SK-N-MC (cell line): Measurements from ENCODE around the gene ADAP1.
A peak's percentile ranks its signal among the peaks of the same experiment; 100 is the strongest.

Source experiments
- DNase-seq: peaks from one replicate; pipeline ENCODE4 v3.0.0-alpha.2; 2011; ENCODE audit warnings: low read depth, low spot score
- H3K27ac ChIP-seq: fragments of 200-600 bp; sonication (generic); 2 replicates; pipeline ENCODE4 v1.5.1; 2016; ENCODE audit warnings: mixed run types
- H3K36me3 ChIP-seq: fragments of 200-600 bp; sonication (generic); 2 replicates; pipeline ENCODE4 v1.6.1; 2017; ENCODE audit warnings: antibody characterized with exemption, low read length, mixed read lengths; ENCODE audit not compliant: insufficient read depth
- H3K4me3 ChIP-seq: fragments of 200-600 bp; sonication (generic); 2 replicates; pipeline ENCODE4 v1.5.1; 2016
- H3K9ac ChIP-seq: fragments of 200-600 bp; sonication (generic); 2 replicates; pipeline ENCODE4 v1.8.0; 2017; ENCODE audit warnings: mixed run types, mixed read lengths; ENCODE audit not compliant: insufficient read length
- H3K9me3 ChIP-seq: fragments of 200-600 bp; sonication (generic); 2 replicates; pipeline ENCODE4 v1.6.1; 2017; ENCODE audit warnings: low read depth, mild to moderate bottlenecking, antibody characterized with exemption, low read length, moderate library complexity, mixed read lengths
- EZH2 ChIP-seq: fragments of 200-600 bp; sonication (generic); IDR thresholded peaks from one replicate; pipeline ENCODE4 v1.6.1; 2017; ENCODE audit warnings: antibody characterized with exemption
- FOXP2 ChIP-seq: optimal IDR thresholded peaks from 2 replicates; pipeline ENCODE3; 2011; ENCODE audit warnings: mild to moderate bottlenecking, moderate library complexity; ENCODE audit not compliant: insufficient read depth; ENCODE audit errors: extremely low read length, control extremely low read depth
- POLR2AphosphoS5 ChIP-seq: IDR thresholded peaks from 2 replicates; pipeline ENCODE4 v1.6.1; 2012; ENCODE audit warnings: mild to moderate bottlenecking, low read depth, low read length, borderline replicate concordance

Gene ADAP1

GRCh38 chr7:908159-908581 is 46.3 kb downstream of the ADAP1 start:
- H3K9me3 ChIP-seq, result no peaks in the 10 kb centered on the region
- no peak overlapping the region for H3K4me3 ChIP-seq
- DNase-seq, result no peak
- no peaks in the 10 kb centered on the region for H3K36me3 ChIP-seq
- no peak overlapping the region for H3K9ac ChIP-seq
- no peak overlapping the region for H3K27ac ChIP-seq
- TF ChIP-seq POLR2AphosphoS5 (no peak), FOXP2 (no peak), EZH2 (no peak)

GRCh38 chr7:907158-907980 is 47.1 kb downstream of the ADAP1 start:
- no peak overlapping the region for H3K4me3 ChIP-seq
- no peak overlapping the region for H3K27ac ChIP-seq

GRCh38 chr7:906776-907157 is 47.7 kb downstream of the ADAP1 start:
- H3K4me3 ChIP-seq, result no peak overlapping the region
- no peaks in the 10 kb centered on the region for H3K9me3 ChIP-seq
- no peak overlapping the region for H3K9ac ChIP-seq
- TF ChIP-seq EZH2, result no peak
- no peak for TF ChIP-seq FOXP2
- no peak for TF ChIP-seq POLR2AphosphoS5
- DNase-seq, result no peak
- H3K36me3 ChIP-seq, result no peaks in the 10 kb centered on the region
- no peak overlapping the region for H3K27ac ChIP-seq

More at GRCh38 chr7:907158-907980, 47.1 kb downstream of the ADAP1 start:
- Histone ChIP-seq H3K9ac (no peak overlapping the region), H3K36me3 (no peaks in the 10 kb centered on the region), H3K9me3 (no peaks in the 10 kb centered on the region)
- TF ChIP-seq FOXP2 (no peak), POLR2AphosphoS5 (no peak), EZH2 (no peak)
- DNase-seq, result no peak

- no peak for DNase-seq
- Histone ChIP-seq H3K4me3 (no peak overlapping the region), H3K9ac (no peak overlapping the region), H3K9me3 (no peaks in the 10 kb centered on the region), H3K36me3 (no peaks in the 10 kb centered on the region), H3K27ac (no peak overlapping the region)
- TF ChIP-seq POLR2AphosphoS5 (no peak), EZH2 (no peak), FOXP2 (no peak)
Measured at GRCh38 chr7:904847-905246, 49.6 kb downstream of the ADAP1 start.

GRCh38 chr7:903921-904755 is 50.3 kb downstream of the ADAP1 start:
- Histone ChIP-seq H3K36me3 (no peaks in the 10 kb centered on the region), H3K27ac (no peak overlapping the region), H3K9me3 (no peaks in the 10 kb centered on the region), H3K9ac (no peak overlapping the region), H3K4me3 (no peak overlapping the region)
- DNase-seq, result no peak
- TF ChIP-seq POLR2AphosphoS5 (no peak), EZH2 (no peak), FOXP2 (no peak)

GRCh38 chr7:902996-903395 is 51.5 kb downstream of the ADAP1 start:
- TF ChIP-seq POLR2AphosphoS5, result no peak
- TF ChIP-seq EZH2, result no peak
- TF ChIP-seq FOXP2, result no peak
- Histone ChIP-seq H3K36me3 (no peaks in the 10 kb centered on the region), H3K27ac (no peak overlapping the region), H3K9me3 (no peaks in the 10 kb centered on the region), H3K4me3 (no peak overlapping the region), H3K9ac (no peak overlapping the region)
- no peak for DNase-seq

- peaks cover 4% of the 10 kb centered on the region; the same call in 1 of the 2 replicates for H3K36me3 ChIP-seq
- H3K9me3 ChIP-seq, result no peaks in the 10 kb centered on the region
- H3K9ac ChIP-seq, result no peak overlapping the region
- peak; percentile 58 for DNase-seq
- H3K27ac ChIP-seq, result no peak overlapping the region
- peak overlapping the region; percentile 47 for H3K4me3 ChIP-seq
- TF ChIP-seq FOXP2 (no peak), POLR2AphosphoS5 (no peak), EZH2 (no peak)
Measured at GRCh38 chr7:901388-902154, 52.9 kb downstream of the ADAP1 start.

- TF ChIP-seq EZH2 (no peak), POLR2AphosphoS5 (no peak), FOXP2 (no peak)
- no peak for DNase-seq
- Histone ChIP-seq H3K36me3 (peaks cover 4% of the 10 kb centered on the region; the same call in 1 of the 2 replicates), H3K9ac (no peak overlapping the region), H3K9me3 (no peaks in the 10 kb centered on the region), H3K4me3 (no peak overlapping the region), H3K27ac (no peak overlapping the region)
Measured at GRCh38 chr7:901041-901387, 53.5 kb downstream of the ADAP1 start.
